Measurements from ENCODE around the gene CFAP298. TPM values are rescaled to one million over a fixed set of nuclear protein-coding genes. Genes with fewer than 3 reads are reported as not detected.

CFAP298 gene
- total RNA-seq, 1 experiment from 2014 or later = 96.0 TPM

GRCh38 chr21:32590130-32590529 is 22.0 kb downstream of the CFAP298 start:
- Histone ChIP-seq H4K20me1 (ENCODE audit: low read length) (no peaks in the 10 kb centered on the region), H3K9ac (ENCODE audit: low read length) (no peak overlapping the region), H3K4me3 (ENCODE audit: low read length) (no peak overlapping the region), H3F3A (ENCODE audit: low read length, unreplicated experiment) (no peaks in the 10 kb centered on the region), H3K9me2 (replicated peaks; ENCODE audit: low read length) (no peaks in the 10 kb centered on the region), H3K27ac (ENCODE audit: low read length) (no peak overlapping the region), H3K4me1 (ENCODE audit: insufficient read depth, low read length) (no peaks in the 10 kb centered on the region), H3K79me2 (ENCODE audit: low read length) (no peaks in the 10 kb centered on the region), H3K4me2 (ENCODE audit: low read length) (no peak overlapping the region), H3K36me3 (ENCODE audit: low read depth, low read length) (no peaks in the 10 kb centered on the region), H3K9me3 (ENCODE audit: low read length) (no peaks in the 10 kb centered on the region), H3K27me3 (ENCODE audit: low read length) (no peaks in the 10 kb centered on the region), H2AFZ (ENCODE audit: low read length) (no peak overlapping the region)
- ATAC-seq (no peak), DNase-seq (no peak)
- ChIA-PET CTCF (no interaction called here), POLR2A (ENCODE audit: unreplicated experiment) (no interaction called here)
- TF ChIP-seq, protein P1, sequence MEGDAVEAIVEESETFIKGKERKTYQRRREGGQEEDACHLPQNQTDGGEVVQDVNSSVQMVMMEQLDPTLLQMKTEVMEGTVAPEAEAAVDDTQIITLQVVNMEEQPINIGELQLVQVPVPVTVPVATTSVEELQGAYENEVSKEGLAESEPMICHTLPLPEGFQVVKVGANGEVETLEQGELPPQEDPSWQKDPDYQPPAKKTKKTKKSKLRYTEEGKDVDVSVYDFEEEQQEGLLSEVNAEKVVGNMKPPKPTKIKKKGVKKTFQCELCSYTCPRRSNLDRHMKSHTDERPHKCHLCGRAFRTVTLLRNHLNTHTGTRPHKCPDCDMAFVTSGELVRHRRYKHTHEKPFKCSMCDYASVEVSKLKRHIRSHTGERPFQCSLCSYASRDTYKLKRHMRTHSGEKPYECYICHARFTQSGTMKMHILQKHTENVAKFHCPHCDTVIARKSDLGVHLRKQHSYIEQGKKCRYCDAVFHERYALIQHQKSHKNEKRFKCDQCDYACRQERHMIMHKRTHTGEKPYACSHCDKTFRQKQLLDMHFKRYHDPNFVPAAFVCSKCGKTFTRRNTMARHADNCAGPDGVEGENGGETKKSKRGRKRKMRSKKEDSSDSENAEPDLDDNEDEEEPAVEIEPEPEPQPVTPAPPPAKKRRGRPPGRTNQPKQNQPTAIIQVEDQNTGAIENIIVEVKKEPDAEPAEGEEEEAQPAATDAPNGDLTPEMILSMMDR (conservative IDR thresholded peaks at IDR 0.05; ENCODE audit: low read depth, low read length) = no peak
- TF ChIP-seq EZH2phosphoT487 (IDR thresholded peaks at IDR 0.05; ENCODE audit: borderline replicate concordance, low read length) (no peak), EZH2 (IDR thresholded peaks at IDR 0.05; ENCODE audit: low read length, unreplicated experiment) (no peak)
- BruUV-seq (replicated peaks) = no TSS peak
- intact Hi-C loops (cut with micrococcal nuclease) = no loop called here

GRCh38 chr21:32587651-32588050 is 24.5 kb downstream of the CFAP298 start:
- Histone ChIP-seq H3F3A (ENCODE audit: low read length, unreplicated experiment) (no peaks in the 10 kb centered on the region), H2AFZ (ENCODE audit: low read length) (no peak overlapping the region), H3K9me2 (replicated peaks; ENCODE audit: low read length) (no peaks in the 10 kb centered on the region), H3K27ac (ENCODE audit: low read length) (no peak overlapping the region), H3K4me3 (ENCODE audit: low read length) (no peak overlapping the region), H3K36me3 (ENCODE audit: low read depth, low read length) (no peaks in the 10 kb centered on the region), H3K4me1 (ENCODE audit: insufficient read depth, low read length) (no peaks in the 10 kb centered on the region), H3K79me2 (ENCODE audit: low read length) (no peaks in the 10 kb centered on the region), H3K9me3 (ENCODE audit: low read length) (no peaks in the 10 kb centered on the region), H3K9ac (ENCODE audit: low read length) (no peak overlapping the region), H3K27me3 (ENCODE audit: low read length) (no peaks in the 10 kb centered on the region), H4K20me1 (ENCODE audit: low read length) (no peaks in the 10 kb centered on the region), H3K4me2 (ENCODE audit: low read length) (no peak overlapping the region)
- ATAC-seq (no peak), DNase-seq (no peak)
- TF ChIP-seq EZH2phosphoT487 (IDR thresholded peaks at IDR 0.05; ENCODE audit: borderline replicate concordance, low read length) = no peak
- CTCF ChIA-PET = no interaction called here
- POLR2A ChIA-PET (ENCODE audit: unreplicated experiment) = no interaction called here
- BruUV-seq (replicated peaks) = no TSS peak
- intact Hi-C loops (cut with micrococcal nuclease) = no loop called here

- no TSS peak for BruUV-seq (replicated peaks)
- ChIA-PET CTCF (no interaction called here), POLR2A (ENCODE audit: unreplicated experiment) (no interaction called here)
- Histone ChIP-seq H3K27ac (ENCODE audit: low read length) (no peak overlapping the region), H3K9ac (ENCODE audit: low read length) (no peak overlapping the region), H3K79me2 (ENCODE audit: low read length) (no peaks in the 10 kb centered on the region), H3F3A (ENCODE audit: low read length, unreplicated experiment) (no peaks in the 10 kb centered on the region), H3K4me3 (ENCODE audit: low read length) (no peak overlapping the region), H3K4me1 (ENCODE audit: insufficient read depth, low read length) (no peaks in the 10 kb centered on the region), H3K9me2 (replicated peaks; ENCODE audit: low read length) (no peaks in the 10 kb centered on the region), H3K27me3 (ENCODE audit: low read length) (no peaks in the 10 kb centered on the region), H4K20me1 (ENCODE audit: low read length) (no peaks in the 10 kb centered on the region), H3K36me3 (ENCODE audit: low read depth, low read length) (no peaks in the 10 kb centered on the region), H2AFZ (ENCODE audit: low read length) (no peak overlapping the region), H3K9me3 (ENCODE audit: low read length) (no peaks in the 10 kb centered on the region), H3K4me2 (ENCODE audit: low read length) (no peak overlapping the region)
- no peak for DNase-seq
- intact Hi-C loops (cut with micrococcal nuclease) = no loop called here
- no peak for ATAC-seq
- TF ChIP-seq EZH2 (IDR thresholded peaks at IDR 0.05; ENCODE audit: low read length, unreplicated experiment) (no peak), EZH2phosphoT487 (IDR thresholded peaks at IDR 0.05; ENCODE audit: borderline replicate concordance, low read length) (no peak)
- TF ChIP-seq, protein P1 (conservative IDR thresholded peaks at IDR 0.05; ENCODE audit: low read depth, low read length) = no peak
Measured at GRCh38 chr21:32587120-32587519, 25.1 kb downstream of the CFAP298 start.

Measured in PC-3 (cell line).